Embryonic facial prominence (tissue), 1 donor: Measurements from ENCODE around the gene HIVEP3.

ENCODE experiments used
- DNase-seq: peaks from one replicate; pipeline ENCODE4 v3.0.0-alpha.2; 2016; ENCODE audit errors: extremely low spot score

The HIVEP3 gene

DNA sequence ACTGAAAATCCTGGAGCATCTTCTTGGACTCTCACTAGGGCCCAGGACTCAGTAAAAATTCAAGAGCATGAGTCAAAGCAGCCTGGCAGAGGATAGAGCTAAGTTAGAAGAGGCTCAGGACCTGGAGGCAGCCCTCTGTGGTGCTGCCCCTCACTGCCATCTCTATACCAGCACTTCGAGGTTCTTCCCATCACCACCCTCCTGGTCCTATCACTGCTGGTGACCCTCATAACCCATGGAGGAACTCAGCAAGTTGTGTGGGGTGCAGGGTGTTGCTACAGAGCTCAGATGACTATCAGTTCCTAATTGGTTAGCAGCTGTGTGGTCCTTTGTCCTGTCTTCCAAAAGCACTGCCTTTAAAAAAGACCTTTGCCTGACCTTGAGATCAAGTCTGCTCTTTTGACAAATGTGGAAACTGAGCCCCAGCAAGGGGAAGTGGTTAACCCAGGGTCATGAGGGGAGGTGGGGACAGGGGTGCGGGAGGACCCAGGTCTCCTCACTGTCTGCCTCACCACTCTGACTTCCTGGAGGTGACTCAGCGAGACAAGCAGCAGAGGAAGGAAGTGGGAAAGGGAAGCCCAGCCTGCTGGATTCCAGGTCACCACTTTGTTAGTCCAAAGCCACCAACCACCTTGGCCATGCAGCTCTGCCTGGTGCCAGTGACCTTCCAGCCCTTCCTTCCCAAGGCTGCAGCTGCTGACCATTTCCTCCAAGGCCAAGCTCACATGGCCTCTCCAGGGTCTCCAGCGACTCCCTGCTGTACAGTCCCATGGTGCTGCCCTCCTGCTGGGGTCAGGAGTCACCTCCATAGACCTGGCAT lies 234.8 kb downstream of the HIVEP3 start:
- DNase-seq = no peak

GRCh38 chr1:41682845-41683625 lies 235.7 kb downstream of the HIVEP3 start:
- DNase-seq = no peak

DNA sequence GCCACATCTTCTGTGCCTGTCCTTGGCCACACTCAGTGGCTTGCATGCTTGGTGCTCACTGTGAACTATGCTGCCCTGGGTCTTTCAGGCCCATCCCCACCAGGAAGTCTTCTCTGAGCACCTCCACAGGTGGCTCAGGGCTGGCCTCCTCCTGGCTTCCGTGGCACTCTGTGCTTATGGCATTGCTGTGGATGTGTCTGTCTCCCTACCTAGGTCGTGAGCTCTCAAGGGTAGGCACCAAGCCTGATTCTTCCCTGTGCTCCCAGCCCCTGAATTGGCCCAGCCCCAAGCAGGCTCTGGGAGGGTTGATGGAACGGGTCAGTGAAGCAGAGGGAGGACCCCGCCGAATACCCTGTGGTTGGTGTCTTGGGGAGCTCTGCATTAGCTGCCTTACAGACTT lies 236.6 kb downstream of the HIVEP3 start:
- no peak for DNase-seq

- no peak for DNase-seq
Observed at GRCh38 chr1:41681331-41682098, 237.2 kb downstream of the HIVEP3 start.

GRCh38 chr1:41679994-41680393 lies 238.7 kb downstream of the HIVEP3 start:
- no peak for DNase-seq

GRCh38 chr1:41679531-41679930 lies 239.2 kb downstream of the HIVEP3 start:
- no peak for DNase-seq

DNA sequence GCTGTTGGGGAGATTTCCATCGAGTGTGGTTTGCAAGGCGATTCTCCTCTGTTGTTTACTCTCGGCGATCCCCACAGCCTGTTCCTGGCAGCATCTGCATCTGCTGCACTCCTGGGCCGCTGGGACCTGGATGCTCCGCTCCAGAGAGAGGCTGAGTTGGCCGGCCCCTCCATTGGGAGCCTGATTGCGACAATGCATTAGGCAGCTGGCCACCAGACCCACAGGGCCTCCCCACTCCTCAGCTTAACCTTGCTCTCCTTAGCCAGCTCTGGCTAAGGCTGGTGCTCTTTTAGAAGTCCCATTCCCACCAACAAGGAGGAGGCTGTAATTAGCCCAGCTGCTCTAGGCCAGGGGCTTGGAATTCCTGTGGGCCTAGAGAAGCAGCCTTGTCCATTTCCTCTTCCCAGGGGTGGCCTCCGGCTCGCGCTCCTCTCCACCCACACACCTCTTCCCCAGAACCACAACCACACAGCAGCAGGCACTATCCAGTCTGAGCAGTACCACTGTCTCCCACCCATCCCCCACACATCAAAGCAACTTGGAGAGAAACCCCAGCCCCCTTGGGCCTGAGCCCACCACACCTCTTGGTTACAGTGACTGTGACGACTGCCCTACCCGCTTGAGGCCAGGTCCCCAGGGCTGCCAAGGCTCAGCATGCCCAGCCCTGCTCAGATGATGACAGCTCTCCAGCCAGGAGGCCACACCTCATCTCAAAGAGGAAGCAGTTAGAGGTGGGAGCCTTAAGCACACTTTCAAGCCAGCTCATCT lies 240.4 kb downstream of the HIVEP3 start:
- no peak for DNase-seq

GRCh38 chr1:41677620-41678019 lies 241.1 kb downstream of the HIVEP3 start:
- DNase-seq = no peak

GRCh38 chr1:41675401-41675800 lies 243.3 kb downstream of the HIVEP3 start:
- DNase-seq = no peak

DNA sequence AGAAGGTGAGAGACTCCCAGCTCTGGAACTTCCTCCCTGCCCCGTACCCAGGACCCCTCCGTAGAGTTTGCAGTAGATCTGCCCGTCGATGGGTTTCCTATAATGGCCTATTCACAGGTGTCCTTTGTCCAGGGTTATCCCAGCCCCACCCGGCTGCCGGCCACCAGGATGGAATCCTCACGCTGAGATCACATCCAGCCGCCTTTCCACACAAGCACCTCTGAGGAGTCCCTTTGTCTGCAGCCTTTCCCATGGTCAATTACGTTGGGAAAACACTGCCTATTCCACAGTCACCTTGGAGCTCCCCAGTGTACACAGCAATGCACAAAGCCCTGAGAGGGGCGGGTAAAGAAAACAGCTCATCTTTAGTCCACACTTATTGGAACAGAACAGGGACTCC lies 244.2 kb downstream of the HIVEP3 start:
- no peak for DNase-seq

DNA sequence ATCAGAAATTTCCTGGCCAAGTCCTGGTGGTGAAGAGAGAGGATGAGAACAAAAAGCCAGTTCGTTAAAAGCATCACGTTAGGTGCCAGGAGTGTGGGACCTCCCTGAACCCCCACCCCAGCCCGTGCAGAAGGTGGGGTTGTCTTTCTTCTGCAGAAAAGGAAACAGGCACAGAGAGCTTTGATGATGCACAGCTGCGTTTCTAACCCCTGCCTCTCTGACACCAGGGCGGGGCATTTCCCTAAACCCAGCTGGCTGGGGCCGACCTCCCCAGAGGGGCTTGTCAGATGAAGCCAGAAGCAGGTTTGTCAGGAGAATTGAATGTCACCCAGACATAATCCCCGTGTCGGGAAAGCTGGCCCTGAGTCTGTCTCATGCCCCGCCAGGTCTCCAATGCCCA lies 244.9 kb downstream of the HIVEP3 start:
- DNase-seq = no peak

DNA sequence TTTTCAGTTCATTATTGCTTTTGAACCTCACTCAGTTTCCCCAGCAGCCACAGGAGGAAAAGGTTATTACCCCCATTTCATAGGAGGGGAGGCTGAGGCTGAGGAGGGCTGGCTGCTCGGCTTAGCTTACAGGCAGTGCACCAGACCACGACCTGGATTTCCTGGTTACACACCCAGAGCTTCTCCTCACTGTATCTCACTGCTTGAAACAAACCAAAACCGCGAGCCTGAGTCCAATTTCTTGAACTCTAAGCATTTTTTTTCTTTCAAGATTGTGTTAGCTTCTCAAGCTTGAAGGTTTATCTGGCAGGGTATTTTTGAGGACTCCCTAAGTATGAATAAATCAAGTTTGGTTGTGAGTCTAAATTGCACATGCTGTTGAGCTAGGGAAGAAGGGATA lies 245.3 kb downstream of the HIVEP3 start:
- DNase-seq = no peak

DNA sequence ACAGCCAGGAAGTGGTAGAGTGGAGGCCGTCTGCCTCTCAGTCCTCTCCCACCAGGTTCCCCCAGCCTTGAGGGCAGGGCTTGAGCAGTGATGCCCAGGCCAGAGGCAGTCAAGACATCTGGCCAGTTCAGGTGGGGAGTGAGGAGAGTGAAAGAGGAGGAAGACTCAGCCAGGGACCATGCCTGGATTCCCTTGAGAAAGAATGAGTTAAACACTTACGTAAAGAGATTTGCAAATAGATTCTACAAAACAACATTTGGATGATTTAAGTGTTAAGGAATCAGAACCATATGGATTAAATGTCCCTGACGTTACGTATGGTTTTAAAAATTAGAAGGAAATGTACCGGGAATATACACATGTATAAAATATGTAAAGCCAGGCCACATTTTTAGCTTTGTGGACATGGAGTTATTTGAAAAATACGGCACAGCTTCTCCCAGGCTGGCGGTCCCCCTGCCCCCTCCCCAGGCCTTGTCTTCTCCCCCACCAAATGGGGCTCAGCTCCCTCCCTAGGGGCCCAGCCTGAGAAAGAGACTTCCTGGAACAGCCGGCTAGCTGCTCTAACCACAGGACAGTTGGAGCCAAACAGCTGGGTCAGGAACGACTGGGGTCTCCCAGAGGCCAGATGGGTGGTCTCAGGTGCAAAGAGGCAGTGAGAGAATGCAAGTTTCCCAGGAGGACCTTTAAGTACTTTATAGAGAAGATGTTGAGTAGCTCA lies 245.9 kb downstream of the HIVEP3 start:
- peak; percentile 69 for DNase-seq

DNA sequence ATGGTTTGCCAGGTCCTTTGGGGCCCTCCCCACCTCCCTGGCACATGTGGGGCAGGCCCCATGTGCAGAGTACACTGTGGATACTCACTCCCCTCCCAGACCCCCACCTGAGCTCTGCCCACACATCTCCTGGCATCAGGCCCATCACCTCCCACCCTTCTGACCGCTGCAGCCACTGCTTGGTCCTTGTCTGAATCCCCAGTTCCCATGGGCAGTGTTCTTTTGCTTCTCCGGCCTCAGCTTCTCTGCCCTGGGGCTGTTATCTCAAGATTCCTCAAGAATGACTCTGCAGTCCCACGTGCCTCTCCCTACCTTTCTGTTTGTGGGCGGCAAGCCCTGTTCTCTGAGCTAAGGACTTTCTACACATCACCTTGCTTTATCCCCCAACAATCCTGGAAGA lies 246.5 kb downstream of the HIVEP3 start:
- DNase-seq = no peak

GRCh38 chr1:41671116-41671755 lies 247.5 kb downstream of the HIVEP3 start:
- no peak for DNase-seq

DNA sequence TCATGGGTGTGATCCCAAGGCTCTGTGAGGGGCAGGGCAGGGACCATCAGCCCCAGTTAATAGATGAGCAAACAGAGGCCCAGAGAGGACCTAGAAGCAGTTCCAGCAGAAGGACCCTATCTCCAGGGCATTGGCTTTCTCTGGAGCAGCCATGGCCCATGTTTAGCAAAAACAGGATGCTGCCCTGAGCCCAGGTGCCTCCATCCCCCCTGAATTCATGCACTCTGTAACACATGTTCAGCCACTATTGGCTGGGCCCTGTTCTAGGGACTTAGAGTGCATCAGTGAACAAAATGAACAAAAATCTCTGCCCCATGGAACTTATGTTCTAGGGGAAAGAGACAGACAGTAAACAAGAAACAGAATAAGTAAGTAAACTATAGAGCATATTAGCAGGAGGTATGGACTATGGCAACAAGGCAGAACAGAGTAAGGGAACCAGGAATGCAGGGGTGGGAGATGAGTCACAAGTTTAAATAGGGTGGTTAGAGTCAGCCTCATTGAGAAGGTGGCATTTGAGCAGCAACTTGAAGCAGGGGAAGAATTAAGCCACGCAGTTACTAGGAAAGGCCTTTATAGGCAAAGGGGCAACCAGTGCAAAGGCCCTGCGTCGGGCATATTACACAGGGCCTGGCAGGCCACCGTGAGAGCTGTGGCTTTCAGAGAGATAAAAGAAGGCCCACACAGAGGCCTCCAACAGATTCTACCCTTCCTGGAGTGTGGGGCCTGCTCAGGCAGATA lies 248.3 kb downstream of the HIVEP3 start:
- no peak for DNase-seq

- DNase-seq = no peak
Observed at GRCh38 chr1:41668967-41669366, 249.8 kb downstream of the HIVEP3 start.

GRCh38 chr1:41668054-41668660 lies 250.6 kb downstream of the HIVEP3 start:
- no peak for DNase-seq

- no peak for DNase-seq
Observed at GRCh38 chr1:41666981-41667631, 251.6 kb downstream of the HIVEP3 start.
